NCI-H187 (cell line): Measurements from ENCODE around the gene NPHP3.
"Not testable (repeated sequence)": the region's sequence is repeated elsewhere in the genome, so short reads cannot be mapped to it uniquely, and the experiment has no call there.

ENCODE experiments used
- DNase-seq, 2 experiments: peaks; one replicate each; lab custom pipeline; 2025; lab: John Stamatoyannopoulos, UW

Gene NPHP3

GRCh38 chr3:132643366-132643765 is 78.8 kb downstream of the NPHP3 start:
- no peak for DNase-seq

GRCh38 chr3:132642539-132642847 is 79.7 kb downstream of the NPHP3 start:
- DNase-seq = no peak

GRCh38 chr3:132641837-132642538 is 80.2 kb downstream of the NPHP3 start:
- peak in 1 of 2 experiments; percentile 16 for DNase-seq

- not testable (repeated sequence) for DNase-seq
These were observed 80.8 kb downstream of the NPHP3 start for GRCh38 chr3:132641427-132641826.

- no peak for DNase-seq
These were observed 83.5 kb downstream of the NPHP3 start for GRCh38 chr3:132638706-132639105.

- no peak for DNase-seq
These were observed 84.6 kb downstream of the NPHP3 start for GRCh38 chr3:132637590-132637989.

- DNase-seq = no peak
These were observed 87.2 kb downstream of the NPHP3 start for GRCh38 chr3:132635052-132635451.
